Spleen (tissue), 7 donors: ENCODE data around the gene CD200.

Experiments used
- POLR2A ChIP-seq, 3 donors: fragments of 450-650 bp; IDR thresholded peaks; one replicate each; pipeline ENCODE4 v1.5.1; 2017; ENCODE audit warnings: antibody characterized with exemption in 3 of 3, mild to moderate bottlenecking in 1 of 3
- POLR2AphosphoS5 ChIP-seq, 3 donors: sonication (generic); formaldehyde crosslinking; IDR thresholded peaks; one replicate each; pipeline ENCODE4 v1.5.1; 2017; ENCODE audit warnings: antibody characterized with exemption in 3 of 3
- TF ChIP-seq, protein P1 (sequence below), 11 experiments: fragments of 200-600 bp in 7 of 11; fragments of 450-650 bp in 4 of 11; sonication (generic) in 4 of 11; IDR thresholded peaks in 8 of 11; conservative IDR thresholded peaks in 3 of 11; 1 replicate in 7 of 11; 2 replicates in 4 of 11; pipeline versions ENCODE4 v1.4.0 to v1.8.0; 2016 to 2021; ENCODE audit warnings: antibody characterized with exemption in 11 of 11, inconsistent platforms in 4 of 11, mild to moderate bottlenecking in 1 of 11
- donor health status: DM: no; HTN: no; CAD: no; lungs with moderate emphysema.
- donor health status: DM: no; HTN: no; CAD: no.
- donor health status: DM: no; HTN: no; CAD: no.

DNA sequence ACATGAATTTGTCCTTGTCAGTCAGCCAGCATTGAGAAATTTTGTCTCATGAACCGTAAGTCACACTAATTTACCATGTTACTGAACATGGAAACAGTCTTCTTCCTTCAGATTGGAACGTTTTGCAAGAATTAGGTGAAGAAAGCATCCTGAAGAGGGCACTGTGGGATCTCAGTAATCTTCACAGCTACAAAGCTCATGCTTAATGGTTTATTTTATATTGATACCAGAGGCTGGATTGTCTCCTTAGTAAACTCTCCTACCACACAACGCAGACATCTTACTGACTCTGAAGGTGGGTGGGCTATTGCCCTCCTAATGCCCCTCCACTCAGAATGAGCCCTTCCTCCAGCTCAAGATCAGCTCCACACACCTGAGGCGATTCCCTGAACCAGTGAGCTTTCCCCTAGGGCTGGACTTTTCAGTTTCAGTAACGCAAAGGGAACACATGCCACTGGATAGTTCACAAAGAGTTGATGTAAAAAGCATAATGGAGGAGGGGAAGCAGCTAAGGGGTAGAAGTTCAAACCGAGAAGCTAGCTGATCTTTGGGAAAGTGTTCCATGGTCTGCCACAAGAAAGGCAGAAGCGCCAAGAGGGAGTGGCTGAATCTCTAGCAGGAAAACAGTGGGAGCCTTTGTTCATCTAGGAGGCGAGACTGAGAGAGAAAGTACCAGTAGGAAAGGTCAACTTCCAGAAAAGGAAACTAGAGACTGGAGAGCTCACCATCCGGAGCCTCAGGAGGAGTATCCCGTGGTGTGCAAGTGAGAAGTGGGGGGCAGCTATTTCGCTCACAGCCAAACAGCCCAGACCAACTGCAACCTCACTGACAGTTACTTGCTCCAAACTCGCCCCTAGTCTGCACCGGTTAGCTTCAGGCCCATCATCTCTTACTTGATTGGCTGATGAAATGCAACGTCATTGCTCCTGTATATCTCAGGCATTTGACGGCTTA is 39.3 kb upstream of the CD200 start, which contains the start of gene SLC9C1:
- TF ChIP-seq POLR2A (IDR thresholded peaks at IDR 0.05) = no peak
- TF ChIP-seq, protein P1, sequence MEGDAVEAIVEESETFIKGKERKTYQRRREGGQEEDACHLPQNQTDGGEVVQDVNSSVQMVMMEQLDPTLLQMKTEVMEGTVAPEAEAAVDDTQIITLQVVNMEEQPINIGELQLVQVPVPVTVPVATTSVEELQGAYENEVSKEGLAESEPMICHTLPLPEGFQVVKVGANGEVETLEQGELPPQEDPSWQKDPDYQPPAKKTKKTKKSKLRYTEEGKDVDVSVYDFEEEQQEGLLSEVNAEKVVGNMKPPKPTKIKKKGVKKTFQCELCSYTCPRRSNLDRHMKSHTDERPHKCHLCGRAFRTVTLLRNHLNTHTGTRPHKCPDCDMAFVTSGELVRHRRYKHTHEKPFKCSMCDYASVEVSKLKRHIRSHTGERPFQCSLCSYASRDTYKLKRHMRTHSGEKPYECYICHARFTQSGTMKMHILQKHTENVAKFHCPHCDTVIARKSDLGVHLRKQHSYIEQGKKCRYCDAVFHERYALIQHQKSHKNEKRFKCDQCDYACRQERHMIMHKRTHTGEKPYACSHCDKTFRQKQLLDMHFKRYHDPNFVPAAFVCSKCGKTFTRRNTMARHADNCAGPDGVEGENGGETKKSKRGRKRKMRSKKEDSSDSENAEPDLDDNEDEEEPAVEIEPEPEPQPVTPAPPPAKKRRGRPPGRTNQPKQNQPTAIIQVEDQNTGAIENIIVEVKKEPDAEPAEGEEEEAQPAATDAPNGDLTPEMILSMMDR (IDR thresholded peaks at IDR 0.05 in 8 of 11, conservative IDR thresholded peaks at IDR 0.05 in 3 of 11) = peak in 10 of 11 experiments; percentile 28 to 70 (median 60)
- TF ChIP-seq POLR2AphosphoS5 (IDR thresholded peaks at IDR 0.05) = no peak
